ENCODE results near the gene ACLY. TPM values are rescaled to one million over a fixed set of nuclear protein-coding genes. Genes with fewer than 3 reads are reported as not detected.

The ACLY gene
- total RNA-seq, 1 donor from 2014 or later = 64.4 TPM

DNA sequence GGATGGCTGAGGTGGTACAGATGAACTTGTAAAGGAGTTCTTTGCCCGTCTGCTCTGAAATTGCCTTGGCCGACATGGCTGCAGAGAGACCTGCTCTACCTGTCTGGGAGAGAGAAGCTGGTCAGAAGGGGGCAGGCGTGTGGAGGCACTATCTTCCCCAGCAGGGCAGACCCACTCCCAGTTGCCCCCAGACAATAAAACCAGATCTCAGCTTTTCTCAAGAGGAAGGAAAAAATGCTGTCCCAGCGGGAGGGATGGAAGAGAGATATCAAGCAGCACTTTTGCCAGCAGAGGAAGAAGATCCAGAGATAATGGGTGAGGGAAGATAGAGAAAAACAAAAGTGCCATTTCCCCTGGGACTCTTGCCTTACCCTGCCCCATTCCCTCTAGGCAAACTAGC is 5.0 kb downstream of the ACLY start:
- no peaks in the 10 kb centered on the region for H3K27me3 ChIP-seq
- H3K9me3 ChIP-seq = no peaks in the 10 kb centered on the region
- no peak overlapping the region for H3K4me3 ChIP-seq
- no peak for DNase-seq (ENCODE audit: low spot score in 2 of 2)
- TF ChIP-seq, protein P1, sequence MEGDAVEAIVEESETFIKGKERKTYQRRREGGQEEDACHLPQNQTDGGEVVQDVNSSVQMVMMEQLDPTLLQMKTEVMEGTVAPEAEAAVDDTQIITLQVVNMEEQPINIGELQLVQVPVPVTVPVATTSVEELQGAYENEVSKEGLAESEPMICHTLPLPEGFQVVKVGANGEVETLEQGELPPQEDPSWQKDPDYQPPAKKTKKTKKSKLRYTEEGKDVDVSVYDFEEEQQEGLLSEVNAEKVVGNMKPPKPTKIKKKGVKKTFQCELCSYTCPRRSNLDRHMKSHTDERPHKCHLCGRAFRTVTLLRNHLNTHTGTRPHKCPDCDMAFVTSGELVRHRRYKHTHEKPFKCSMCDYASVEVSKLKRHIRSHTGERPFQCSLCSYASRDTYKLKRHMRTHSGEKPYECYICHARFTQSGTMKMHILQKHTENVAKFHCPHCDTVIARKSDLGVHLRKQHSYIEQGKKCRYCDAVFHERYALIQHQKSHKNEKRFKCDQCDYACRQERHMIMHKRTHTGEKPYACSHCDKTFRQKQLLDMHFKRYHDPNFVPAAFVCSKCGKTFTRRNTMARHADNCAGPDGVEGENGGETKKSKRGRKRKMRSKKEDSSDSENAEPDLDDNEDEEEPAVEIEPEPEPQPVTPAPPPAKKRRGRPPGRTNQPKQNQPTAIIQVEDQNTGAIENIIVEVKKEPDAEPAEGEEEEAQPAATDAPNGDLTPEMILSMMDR (IDR thresholded peaks at IDR 0.05) = no peak
- intact Hi-C loops (cut with DNase I) = no loop called here
- no peak overlapping the region for H3K27ac ChIP-seq
- peaks cover 2 to 14% of the 10 kb centered on the region in 2 donors for H3K4me1 ChIP-seq
- H3K36me3 ChIP-seq = peaks cover 44 to 50% of the 10 kb centered on the region in 2 donors

DNA sequence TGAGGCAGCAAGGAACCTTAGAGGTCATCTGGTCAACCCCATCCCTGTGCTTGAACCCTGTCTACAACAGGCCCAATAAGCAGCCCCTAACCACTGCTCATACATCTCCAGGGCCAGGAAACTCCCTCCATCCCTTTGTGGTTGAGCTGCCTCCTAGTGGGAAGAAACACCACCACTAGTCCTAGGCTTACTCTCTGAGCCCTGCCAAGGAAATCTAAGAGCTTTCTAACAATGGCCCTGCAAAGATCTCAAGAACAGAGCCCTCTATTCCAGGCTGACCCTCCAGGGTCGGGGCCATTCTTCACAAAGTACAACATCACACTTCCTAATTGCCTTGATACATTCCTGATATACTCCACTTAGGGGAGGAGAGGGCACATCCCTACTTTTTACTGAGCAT is 5.8 kb downstream of the ACLY start:
- no peaks in the 10 kb centered on the region for H3K27me3 ChIP-seq
- H3K9me3 ChIP-seq = no peaks in the 10 kb centered on the region
- DNase-seq (ENCODE audit: low spot score in 2 of 2) = no peak
- H3K4me1 ChIP-seq = peaks cover 2 to 13% of the 10 kb centered on the region in 2 donors
- intact Hi-C loops (cut with DNase I) = no loop called here
- TF ChIP-seq, protein P1 (IDR thresholded peaks at IDR 0.05) = no peak
- H3K4me3 ChIP-seq = no peak overlapping the region
- peaks cover 48 to 59% of the 10 kb centered on the region in 2 donors for H3K36me3 ChIP-seq
- no peak overlapping the region for H3K27ac ChIP-seq

DNA sequence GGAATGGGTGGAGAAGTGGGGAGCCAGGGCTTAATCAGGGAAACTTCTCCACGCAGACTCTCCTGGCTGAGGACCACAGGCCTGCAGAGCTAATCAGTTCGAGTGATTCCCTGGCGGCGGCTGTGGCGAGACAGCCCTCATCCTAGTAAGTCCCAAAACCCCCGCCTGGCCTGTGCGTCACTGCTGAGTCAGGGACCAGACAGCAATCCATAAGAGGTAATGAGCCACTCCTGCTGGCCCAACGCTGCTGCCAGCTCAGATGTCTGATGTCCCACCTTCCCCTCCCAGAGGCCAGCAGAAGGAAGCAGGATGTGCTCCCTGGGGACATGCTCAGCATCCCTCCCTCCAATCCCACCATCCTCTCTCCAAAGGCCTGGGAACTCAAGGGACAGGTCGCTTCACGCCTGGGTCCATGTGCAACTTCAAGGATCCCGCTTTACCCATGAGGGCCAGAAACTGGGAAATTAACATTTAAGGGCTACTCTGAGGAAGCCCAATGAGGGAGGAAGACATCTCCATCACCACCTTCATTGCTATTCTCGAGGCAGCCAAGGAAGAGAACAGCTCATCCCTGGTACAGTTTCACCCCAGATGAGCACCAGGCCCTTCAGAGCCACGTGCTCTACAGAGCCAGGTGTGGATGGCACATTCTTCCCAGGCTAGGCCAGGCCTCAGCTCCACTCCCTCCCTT is 7.9 kb downstream of the ACLY start:
- Histone ChIP-seq H3K27ac (no peak overlapping the region), H3K27me3 (no peaks in the 10 kb centered on the region), H3K4me3 (no peak overlapping the region), H3K9me3 (no peaks in the 10 kb centered on the region), H3K36me3 (peaks cover 53 to 74% of the 10 kb centered on the region in 2 donors), H3K4me1 (no peaks in the 10 kb centered on the region)
- intact Hi-C loops (cut with DNase I) = no loop called here
- TF ChIP-seq, protein P1 (IDR thresholded peaks at IDR 0.05) = no peak
- no peak for DNase-seq (ENCODE audit: low spot score in 2 of 2)

DNA sequence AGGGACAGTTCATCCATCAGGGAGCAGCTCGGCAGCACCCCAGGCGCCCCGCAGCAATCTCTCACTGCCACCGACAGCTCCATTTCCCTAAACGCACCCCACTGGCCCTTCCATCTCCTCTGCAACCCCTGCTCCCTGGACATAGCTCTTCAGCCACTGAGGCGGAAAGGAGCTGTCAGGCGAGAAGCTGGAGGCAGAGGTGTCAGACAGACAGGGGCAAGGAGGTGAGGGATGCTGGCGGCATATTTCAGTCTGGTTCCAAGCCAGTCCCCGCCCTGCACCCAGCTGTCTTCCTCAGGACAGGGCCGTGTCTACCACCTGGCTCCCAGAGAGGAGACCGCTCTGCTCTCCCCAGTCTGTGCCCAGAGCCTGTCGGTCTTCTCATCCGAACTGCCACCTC is 9.7 kb downstream of the ACLY start:
- TF ChIP-seq, protein P1 (IDR thresholded peaks at IDR 0.05) = no peak

DNA sequence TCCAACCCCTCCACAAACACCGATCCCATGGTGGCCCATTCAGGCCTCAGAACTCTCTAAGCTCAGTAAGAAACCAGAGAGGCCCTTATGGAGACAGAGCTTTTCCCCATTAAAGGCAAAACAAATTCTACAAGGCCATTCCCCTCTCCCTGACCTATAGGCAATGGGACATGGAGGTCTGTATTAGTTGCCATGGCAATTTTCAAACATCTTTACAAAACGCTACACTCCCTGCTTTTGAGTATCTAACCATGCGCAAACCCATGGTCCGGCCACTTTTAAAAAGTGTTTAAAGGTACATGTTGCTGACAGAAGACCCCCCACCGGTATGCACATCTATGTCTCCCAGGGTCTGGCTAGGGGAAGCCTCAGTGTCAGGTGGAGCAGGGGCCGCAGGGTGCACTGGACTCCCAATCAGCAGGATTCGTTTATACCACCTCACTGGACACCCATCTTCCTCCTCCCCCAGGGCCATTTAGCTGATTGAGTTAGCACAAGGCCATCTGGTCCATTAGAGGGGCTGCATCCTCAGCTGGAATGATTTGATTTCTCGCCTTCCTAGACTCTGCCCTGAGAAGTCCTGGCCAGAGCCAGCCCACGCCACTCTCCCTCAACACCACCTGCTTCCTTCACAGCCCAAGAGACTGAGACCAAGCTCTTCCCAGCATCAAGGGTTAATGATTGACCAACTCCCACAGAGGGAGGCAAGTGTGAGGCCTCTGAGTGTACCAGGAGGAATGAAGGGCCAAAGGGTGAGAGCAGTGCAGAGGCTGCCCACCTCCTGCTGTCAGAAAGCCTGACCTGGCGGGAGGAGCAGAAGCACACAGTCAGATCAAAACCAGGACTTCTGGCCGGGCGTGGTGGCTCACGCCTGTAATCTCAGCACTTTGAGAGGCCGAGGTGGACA is 10.9 kb downstream of the ACLY start:
- Histone ChIP-seq H3K27me3 (no peaks in the 10 kb centered on the region), H3K36me3 (peaks cover 69 to 87% of the 10 kb centered on the region in 2 donors), H3K4me1 (no peaks in the 10 kb centered on the region), H3K27ac (no peak overlapping the region), H3K9me3 (no peaks in the 10 kb centered on the region), H3K4me3 (no peak overlapping the region)
- no peak for DNase-seq (ENCODE audit: low spot score in 2 of 2)
- TF ChIP-seq, protein P1 (IDR thresholded peaks at IDR 0.05) = no peak
- intact Hi-C loops (cut with DNase I) = no loop called here

More for the DNA sequence above, 9.7 kb downstream of the ACLY start:
- Histone ChIP-seq H3K4me1 (no peaks in the 10 kb centered on the region), H3K27ac (no peak overlapping the region), H3K9me3 (no peaks in the 10 kb centered on the region), H3K27me3 (no peaks in the 10 kb centered on the region), H3K4me3 (no peak overlapping the region), H3K36me3 (peaks cover 67 to 92% of the 10 kb centered on the region in 2 donors)
- intact Hi-C loops (cut with DNase I) = no loop called here
- DNase-seq (ENCODE audit: low spot score in 2 of 2) = no peak
